HG02938 (cell line): Measurements from ENCODE around the gene TAS2R4.
"Not testable (repeated sequence)": the region's sequence is repeated elsewhere in the genome, so short reads cannot be mapped to it uniquely, and the experiment has no call there.

Experiments used
- ATAC-seq: cut with Tn5 transposase; IDR thresholded peaks from one replicate; pipeline ENCODE4 v1.9.1; 2021; ENCODE audit warnings: mild to moderate bottlenecking, moderate library complexity; ENCODE audit not compliant: unreplicated experiment

Gene TAS2R4

DNA sequence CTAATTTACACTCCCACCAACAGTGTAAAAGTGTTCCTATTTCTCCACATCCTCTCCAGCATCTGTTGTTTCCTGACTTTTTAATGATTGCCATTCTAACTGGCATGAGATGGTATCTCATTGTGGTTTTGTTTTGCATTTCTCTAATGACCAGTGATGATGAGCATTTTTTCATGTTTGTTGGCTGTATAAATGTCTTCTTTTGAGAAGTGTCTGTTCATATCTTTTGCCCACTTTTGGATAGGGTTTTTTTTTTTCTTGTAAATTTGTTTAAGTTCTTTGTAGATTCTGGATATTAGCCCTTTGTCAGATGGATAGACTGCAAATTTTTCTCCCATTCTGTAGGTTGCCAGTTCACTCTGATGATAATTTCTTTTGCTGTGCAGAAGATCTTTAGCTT, 46.0 kb downstream of the TAS2R4 start:
- not testable (repeated sequence) for ATAC-seq
